Activated CD4-positive, alpha-beta T cell treated with anti-CD3 and anti-CD28 coated beads for 48 hours (primary cell): ENCODE results near the gene YBX3.

Experiments used
- DNase-seq: peaks from one replicate; pipeline ENCODE4 v3.0.0-alpha.2; 2020

Gene YBX3

DNA sequence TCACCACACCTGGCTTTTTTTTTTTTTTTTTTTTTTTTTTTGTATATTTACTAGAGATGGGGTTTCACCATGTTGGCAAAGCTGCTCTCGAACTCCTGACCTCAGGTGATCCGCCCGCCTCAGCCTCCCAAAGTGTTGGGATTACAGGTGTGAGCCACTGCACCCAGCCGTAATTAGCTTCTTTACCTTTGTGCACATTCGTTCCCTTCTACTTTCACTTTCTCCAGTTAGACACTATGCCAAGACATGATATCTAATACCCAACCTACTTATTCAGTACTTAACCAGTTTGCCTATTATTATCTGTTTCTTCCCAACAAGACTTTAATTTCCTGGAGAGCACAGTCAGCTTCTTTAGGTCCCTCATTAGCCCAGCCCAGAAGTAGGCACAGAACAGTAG, 54.6 kb downstream of the YBX3 start:
- no peak for DNase-seq

GRCh38 chr12:10667581-10667980, 55.5 kb downstream of the YBX3 start:
- DNase-seq, result no peak

GRCh38 chr12:10664499-10664898, 58.6 kb downstream of the YBX3 start:
- DNase-seq, result no peak

DNA sequence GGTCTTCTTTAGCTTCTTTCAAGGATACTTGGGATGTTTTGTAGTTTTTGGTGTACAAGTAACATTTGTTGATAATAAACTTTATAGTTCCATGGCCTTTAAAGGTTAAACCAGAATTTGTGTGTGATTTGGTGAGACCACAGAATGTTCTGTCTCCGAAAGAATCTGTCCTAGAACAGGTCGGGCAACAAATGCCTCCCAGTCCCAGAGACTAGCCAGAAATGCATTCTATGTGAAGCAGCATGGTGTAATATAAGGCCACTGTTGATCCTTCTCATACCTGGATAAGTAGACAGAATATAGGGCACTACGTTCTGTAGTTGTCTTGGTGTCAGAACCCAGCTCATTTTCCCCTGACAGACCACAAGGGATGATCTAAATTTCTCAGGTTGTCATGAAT, 59.3 kb downstream of the YBX3 start:
- DNase-seq, result no peak

GRCh38 chr12:10661338-10661737, 61.8 kb downstream of the YBX3 start:
- no peak for DNase-seq

DNA sequence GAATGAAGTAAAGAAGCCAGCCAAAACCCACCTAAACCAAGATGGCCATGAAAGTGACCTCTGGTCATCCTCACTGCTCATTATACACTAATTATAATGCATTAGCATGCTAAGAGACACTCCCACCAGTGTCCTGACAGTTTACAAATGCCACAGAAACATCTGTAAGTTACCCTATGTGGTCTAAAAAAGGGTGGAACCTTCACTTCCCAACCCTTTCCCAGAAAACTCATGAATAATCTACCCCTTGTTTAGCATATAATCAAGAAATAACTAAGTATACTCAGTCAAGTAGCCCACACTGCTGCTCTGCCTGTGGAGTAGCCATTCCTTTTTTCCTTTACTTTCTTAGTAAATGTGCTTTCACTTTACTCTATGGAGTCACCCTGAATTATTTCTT, 69.1 kb downstream of the YBX3 start:
- no peak for DNase-seq

DNA sequence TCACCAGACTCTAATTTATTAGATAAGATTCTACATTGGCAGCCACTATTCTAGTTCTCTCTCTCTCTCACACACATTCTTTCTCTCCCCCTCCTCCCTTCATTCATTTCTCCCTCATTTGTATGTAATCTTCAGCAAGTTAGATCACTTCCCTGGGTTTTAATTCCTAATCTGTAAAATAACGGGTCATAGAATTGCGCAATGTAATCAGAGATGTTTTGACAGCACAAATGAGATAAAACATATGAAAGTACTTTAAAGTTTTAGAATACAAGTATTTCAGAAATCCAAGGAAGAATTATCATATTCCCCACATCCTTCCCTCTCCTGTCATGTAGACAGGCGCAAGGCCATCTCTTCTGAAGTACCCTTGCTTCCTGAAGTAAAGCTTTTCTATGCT, 70.9 kb downstream of the YBX3 start:
- DNase-seq, result no peak
